T-cell (primary cell): ENCODE results near the gene HIPK2. TPM values are rescaled to one million over a fixed set of nuclear protein-coding genes. Genes with fewer than 3 reads are reported as not detected.

Experiments used
- ATAC-seq, 4 experiments: fragments of 200-7000 bp in 3 of 4; fragments of 150-1000 bp in 1 of 4; cut with Tn5 transposase; replicated peaks in 1 of 4; 1 replicate in 3 of 4; 2 replicates in 1 of 4; pipeline ENCODE4 v1.10.0; 2021; ENCODE audit warnings: moderate library complexity in 3 of 4, mild to moderate bottlenecking in 2 of 4, moderate number of reproducible peaks in 1 of 4
- CTCF ChIA-PET, 2 donors: fragments of 300-600 bp; sonication (Branson Sonifier 250); formaldehyde crosslinking; loops; one replicate each; lab custom pipeline; 2022; ENCODE audit warnings: antibody characterized with exemption in 2 of 2; lab: Charles Lee
- POLR2A ChIA-PET, 2 donors: fragments of 300-600 bp; sonication (Branson Sonifier 250); formaldehyde crosslinking; loops; one replicate each; lab custom pipeline; 2022; ENCODE audit warnings: antibody characterized with exemption in 2 of 2; lab: Charles Lee
- DNase-seq, 35 experiments: peaks; one replicate each; pipeline versions ENCODE4 v3.0.0 to v3.0.0-alpha.2; 2013 to 2023
- H3K27ac ChIP-seq: one replicate; pipeline ENCODE4 v1.5.1; 2013; ENCODE audit warnings: low read length
- H3K27me3 ChIP-seq, 2 experiments: replicated peaks in 1 of 2; 1 replicate in 1 of 2; 2 replicates in 1 of 2; pipeline versions ENCODE4 v1.6.1 to v1.7.0; 2013; ENCODE audit warnings: low read length in 1 of 2, mixed read lengths in 1 of 2; ENCODE audit not compliant: control insufficient read depth in 2 of 2, insufficient read depth in 2 of 2; ENCODE audit errors: extremely low read depth in 1 of 2
- H3K36me3 ChIP-seq, 2 donors: 1 replicate in 1 of 2; 2 replicates in 1 of 2; pipeline versions ENCODE4 v1.6.1 to v1.7.0; 2013; ENCODE audit warnings: low read length in 1 of 2; ENCODE audit not compliant: control insufficient read depth in 2 of 2, insufficient read depth in 1 of 2; ENCODE audit errors: extremely low read depth in 1 of 2
- H3K4me1 ChIP-seq, 2 experiments: 1 replicate in 1 of 2; 2 replicates in 1 of 2; pipeline versions ENCODE4 v1.6.1 to v1.7.0; 2013; ENCODE audit warnings: low read length in 2 of 2, mixed read lengths in 1 of 2; ENCODE audit not compliant: insufficient read depth in 2 of 2, control insufficient read depth in 1 of 2; ENCODE audit errors: extremely low read depth in 1 of 2
- H3K4me3 ChIP-seq, 2 donors: 1 replicate in 1 of 2; 2 replicates in 1 of 2; pipeline versions ENCODE4 v1.5.1 to v1.7.0; 2013; ENCODE audit warnings: mild to moderate bottlenecking in 2 of 2, low read length in 1 of 2, moderate library complexity in 1 of 2; ENCODE audit not compliant: control insufficient read depth in 1 of 2; ENCODE audit errors: extremely low read depth in 1 of 2
- H3K9me3 ChIP-seq: 2 replicates; pipeline ENCODE4 v1.7.0; 2013
- H3K27ac Mint-ChIP-seq, 2 donors: one replicate each; pipeline ENCODE4 v1.8.0; 2020 to 2021; ENCODE audit warnings: mild to moderate bottlenecking in 2 of 2, mixed read lengths in 2 of 2
- H3K27me3 Mint-ChIP-seq, 2 donors: one replicate each; pipeline ENCODE4 v1.8.0; 2021 to 2022; ENCODE audit warnings: mixed read lengths in 2 of 2
- H3K36me3 Mint-ChIP-seq: one replicate; pipeline ENCODE4 v1.8.0; 2021; ENCODE audit warnings: mixed read lengths
- H3K4me1 Mint-ChIP-seq, 3 donors: one replicate each; pipeline ENCODE4 v1.8.0; 2020 to 2022; ENCODE audit warnings: mixed read lengths in 3 of 3, mild to moderate bottlenecking in 1 of 3
- H3K4me3 Mint-ChIP-seq, 3 donors: one replicate each; pipeline ENCODE4 v1.8.0; 2020 to 2022; ENCODE audit warnings: mild to moderate bottlenecking in 3 of 3, mixed read lengths in 3 of 3, moderate library complexity in 3 of 3
- H3K9me3 Mint-ChIP-seq, 3 donors: one replicate each; pipeline ENCODE4 v1.8.0; 2020 to 2022; ENCODE audit warnings: mixed read lengths in 3 of 3
- WGBS: methylation state at CpG from one replicate; pipeline ENCODE4 v1.1.5; 2013; ENCODE audit warnings: missing lambda C conversion rate; ENCODE audit not compliant: insufficient coverage; 5-methylcytosine and 5-hydroxymethylcytosine counted together
- total RNA-seq, 35 experiments: library from RNA in 6 of 35; stranded (reverse) in 6 of 35; fragments of 120-200 nt in 1 of 35; gene quantifications; one replicate each; pipeline versions ENCODE4 v1.2.1 to v1.2.4 and lab custom pipeline; 2013 to 2026

Gene HIPK2
- total RNA-seq, 5 donors from 2014 or later (not counting 1 experiment from before 2014, with no cell fraction given), result 32.7 to 34.5 (median 33.5) TPM

DNA sequence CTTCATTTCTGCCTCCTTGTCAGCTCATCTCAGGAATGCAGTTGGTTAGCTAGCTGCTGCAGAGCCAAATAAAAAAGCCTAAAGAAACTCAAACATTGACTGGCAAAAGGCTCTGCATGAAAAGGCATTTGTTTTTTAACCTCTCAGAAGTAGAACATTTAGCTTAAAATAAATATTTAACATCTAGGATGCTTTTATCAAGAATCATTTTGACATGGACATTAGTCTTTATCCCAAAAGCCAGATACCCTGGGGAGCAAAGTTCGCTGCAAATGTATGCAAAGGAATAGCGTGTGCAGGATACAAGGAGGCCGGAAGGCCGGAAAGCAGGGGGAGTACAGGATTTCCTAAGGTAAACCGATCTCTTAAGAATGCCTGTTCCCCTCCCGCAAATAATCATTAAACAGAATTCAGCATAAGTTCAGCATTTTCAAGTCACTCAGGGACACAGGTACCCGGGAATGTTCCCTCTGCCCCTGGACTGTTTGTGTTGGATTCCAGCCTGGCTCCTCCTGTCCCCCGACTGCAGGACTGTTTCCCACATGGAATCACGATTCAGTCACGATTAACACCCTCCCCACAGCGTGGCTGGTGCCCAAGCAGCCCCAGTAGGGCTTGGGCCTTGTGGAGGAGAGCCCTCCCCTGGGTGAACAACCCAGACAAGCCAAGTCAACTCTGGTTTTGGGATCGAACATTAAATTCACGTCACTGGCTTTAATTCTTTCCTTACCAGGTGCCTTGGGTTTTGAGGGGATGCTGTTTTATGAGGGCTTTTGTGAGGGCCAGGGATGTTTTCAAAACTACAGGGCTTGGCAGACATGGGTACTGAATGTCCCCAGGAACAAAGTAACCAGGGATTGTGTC, 97.8 kb downstream of the HIPK2 start:
- DNase-seq, result no peak
- WGBS, result 100% methylated on average over 8 of the region's 13 CpGs
- Histone ChIP-seq H3K27me3 (no peaks in the 10 kb centered on the region), H3K9me3 (no peaks in the 10 kb centered on the region), H3K36me3 (no peaks in the 10 kb centered on the region), H3K4me3 (no peak overlapping the region), H3K27ac (no peak overlapping the region), H3K4me1 (peaks cover 13 to 31% of the 10 kb centered on the region in 2 experiments)
- POLR2A ChIA-PET, result no interaction called here
- Mint-ChIP-seq H3K4me3 (no peak overlapping the region), H3K27me3 (no peaks in the 10 kb centered on the region), H3K27ac (peak overlapping the region; percentile 11 to 74), H3K9me3 (no peaks in the 10 kb centered on the region), H3K4me1 (peaks cover 53 to 65% (median 63%) of the 10 kb centered on the region in 3 donors), H3K36me3 (peaks cover 29% of the 10 kb centered on the region)
- CTCF ChIA-PET, result no interaction called here
- ATAC-seq, result no peak

DNA sequence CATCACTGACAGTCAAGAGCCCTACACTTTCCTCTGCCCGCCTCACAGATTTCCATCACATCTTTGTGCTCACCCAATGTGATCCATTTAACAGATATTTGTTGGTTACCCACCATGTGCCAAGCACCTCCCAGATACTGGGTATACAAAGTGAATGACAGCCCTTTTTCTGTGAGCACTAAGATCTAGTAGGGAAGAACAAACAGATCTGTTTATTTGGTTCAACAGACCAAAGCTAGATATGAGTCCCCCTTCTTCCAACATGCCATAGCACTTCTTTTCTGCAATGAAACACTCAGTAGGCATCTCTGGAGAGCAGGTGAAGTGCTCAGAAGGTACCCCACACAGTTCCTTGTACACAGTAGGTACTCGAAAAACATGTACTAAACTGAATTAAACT, 101.4 kb downstream of the HIPK2 start:
- DNase-seq (no peak), ATAC-seq (no peak)
- WGBS, result no CpG with 5 or more reads among the region's 2 CpGs
- ChIA-PET CTCF (no interaction called here), POLR2A (no interaction called here)
- Mint-ChIP-seq H3K27ac (no peak overlapping the region), H3K4me1 (peaks cover 22 to 46% (median 36%) of the 10 kb centered on the region in 3 donors), H3K36me3 (peaks cover 28% of the 10 kb centered on the region), H3K27me3 (no peaks in the 10 kb centered on the region), H3K9me3 (no peaks in the 10 kb centered on the region), H3K4me3 (no peak overlapping the region)
- Histone ChIP-seq H3K36me3 (no peaks in the 10 kb centered on the region), H3K27me3 (no peaks in the 10 kb centered on the region), H3K9me3 (no peaks in the 10 kb centered on the region), H3K27ac (no peak overlapping the region), H3K4me3 (no peak overlapping the region), H3K4me1 (peaks cover 5 to 9% of the 10 kb centered on the region in 2 experiments)

DNA sequence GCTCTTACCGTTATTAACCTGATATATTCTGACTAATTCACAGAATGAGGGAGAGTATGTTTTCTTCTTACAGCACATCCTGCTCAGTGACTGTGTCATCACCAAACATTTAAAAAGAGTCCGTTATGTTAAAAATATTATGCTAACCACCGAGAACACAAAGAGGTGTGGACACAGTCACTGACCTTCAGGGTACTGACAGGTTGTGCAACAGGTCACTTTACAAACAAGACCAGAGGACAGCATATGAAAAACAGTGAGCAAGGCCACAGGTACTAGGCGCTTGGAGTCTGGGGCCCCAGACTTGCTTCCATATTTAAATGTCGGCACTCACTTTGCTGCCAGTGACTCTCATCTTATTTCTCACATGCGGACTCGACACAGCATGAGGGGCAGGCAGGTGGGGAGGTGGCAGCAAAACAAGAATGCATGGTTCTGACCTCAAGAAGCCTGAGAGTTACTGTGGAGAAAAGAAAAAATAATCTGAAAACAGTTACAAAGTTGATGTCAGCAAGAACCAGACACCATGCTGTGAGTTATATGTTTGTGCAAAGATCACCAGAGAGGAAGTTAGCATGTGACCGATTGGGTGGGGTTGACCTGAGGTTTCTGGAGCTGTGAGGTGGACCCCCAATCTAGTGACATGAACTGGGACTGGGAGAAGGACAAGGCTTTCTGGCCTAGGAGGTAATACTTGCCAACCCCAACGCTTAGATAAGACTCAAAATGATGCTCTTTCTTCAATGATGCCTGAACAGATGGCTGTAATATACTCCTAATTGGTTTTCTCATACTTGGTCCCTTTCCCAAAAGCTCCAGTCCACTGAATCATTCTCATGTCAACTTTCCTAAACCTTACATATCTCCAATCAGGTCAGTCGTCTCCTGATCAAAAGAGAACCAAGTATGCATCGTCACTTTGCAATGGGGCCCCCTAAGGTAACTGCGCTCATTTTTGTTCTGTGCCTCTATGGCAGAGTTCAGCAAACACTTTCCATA, 102.4 kb downstream of the HIPK2 start:
- Mint-ChIP-seq H3K27me3 (no peaks in the 10 kb centered on the region), H3K36me3 (peaks cover 28% of the 10 kb centered on the region), H3K27ac (no peak overlapping the region), H3K9me3 (no peaks in the 10 kb centered on the region), H3K4me3 (no peak overlapping the region), H3K4me1 (peaks cover 12 to 37% (median 28%) of the 10 kb centered on the region in 3 donors)
- no peak overlapping the region for H3K27ac ChIP-seq
- 83% methylated on average over 5 of the region's 12 CpGs for WGBS
- DNase-seq, result no peak
- no peak overlapping the region for H3K4me3 ChIP-seq
- POLR2A ChIA-PET, result interaction anchor here in 1 of 2 donors (0.6 kb wide), 1 partner anchor 74 kb away, joined by 7 read pairs; no protein-coding TSS in a partner anchor
- CTCF ChIA-PET, result no interaction called here
- H3K27me3 ChIP-seq, result no peaks in the 10 kb centered on the region
- H3K4me1 ChIP-seq, result no peaks in the 10 kb centered on the region
- ATAC-seq, result no peak
- peaks cover 0 to 4% of the 10 kb centered on the region in 2 donors for H3K36me3 ChIP-seq
- H3K9me3 ChIP-seq, result no peaks in the 10 kb centered on the region

GRCh38 chr7:139674752-139675126, 103.1 kb downstream of the HIPK2 start:
- Histone ChIP-seq H3K4me1 (no peaks in the 10 kb centered on the region), H3K36me3 (peaks cover 0 to 4% of the 10 kb centered on the region in 2 donors), H3K4me3 (no peak overlapping the region), H3K9me3 (no peaks in the 10 kb centered on the region), H3K27me3 (no peaks in the 10 kb centered on the region), H3K27ac (no peak overlapping the region)
- DNase-seq, result no peak
- Mint-ChIP-seq H3K4me1 (peaks cover 14 to 40% (median 23%) of the 10 kb centered on the region in 3 donors), H3K4me3 (no peak overlapping the region), H3K9me3 (no peaks in the 10 kb centered on the region), H3K27me3 (no peaks in the 10 kb centered on the region), H3K36me3 (peaks cover 28% of the 10 kb centered on the region), H3K27ac (no peak overlapping the region)
- ATAC-seq, result no peak
- ChIA-PET CTCF (no interaction called here), POLR2A (no interaction called here)
- 83% methylated on average over 6 of the region's 8 CpGs for WGBS

DNA sequence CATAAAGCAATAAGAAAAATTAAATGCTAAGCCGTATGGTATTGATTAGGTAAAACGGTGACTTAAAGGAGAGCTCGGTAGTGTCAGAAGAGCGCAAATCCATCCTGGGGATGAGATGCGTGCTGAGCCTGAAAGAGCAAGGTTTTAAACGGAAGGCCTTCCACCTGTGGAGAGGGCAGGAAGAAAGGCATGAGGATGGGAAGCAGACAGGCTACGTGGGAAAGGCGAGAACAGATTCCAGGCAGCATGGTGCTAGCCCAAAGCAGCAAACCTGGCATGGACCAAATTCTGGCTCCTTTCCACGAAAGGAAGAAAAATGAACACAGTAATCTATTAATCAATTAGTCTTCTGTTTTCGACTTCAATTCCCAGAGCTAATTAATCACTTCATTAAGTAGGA, 103.5 kb downstream of the HIPK2 start:
- Histone ChIP-seq H3K27ac (no peak overlapping the region), H3K4me1 (no peaks in the 10 kb centered on the region), H3K36me3 (peaks cover 0 to 4% of the 10 kb centered on the region in 2 donors), H3K27me3 (no peaks in the 10 kb centered on the region), H3K4me3 (no peak overlapping the region), H3K9me3 (no peaks in the 10 kb centered on the region)
- DNase-seq, result no peak
- no peaks in the 10 kb centered on the region for H3K27me3 Mint-ChIP-seq
- no peak overlapping the region for H3K4me3 Mint-ChIP-seq
- WGBS, result 90% methylated on average over 6 of the region's 10 CpGs
- peaks cover 13 to 43% (median 22%) of the 10 kb centered on the region in 3 donors for H3K4me1 Mint-ChIP-seq
- ChIA-PET POLR2A (no interaction called here), CTCF (no interaction called here)
- peaks cover 26% of the 10 kb centered on the region for H3K36me3 Mint-ChIP-seq
- no peaks in the 10 kb centered on the region for H3K9me3 Mint-ChIP-seq
- H3K27ac Mint-ChIP-seq, result no peak overlapping the region
- ATAC-seq, result no peak

DNA sequence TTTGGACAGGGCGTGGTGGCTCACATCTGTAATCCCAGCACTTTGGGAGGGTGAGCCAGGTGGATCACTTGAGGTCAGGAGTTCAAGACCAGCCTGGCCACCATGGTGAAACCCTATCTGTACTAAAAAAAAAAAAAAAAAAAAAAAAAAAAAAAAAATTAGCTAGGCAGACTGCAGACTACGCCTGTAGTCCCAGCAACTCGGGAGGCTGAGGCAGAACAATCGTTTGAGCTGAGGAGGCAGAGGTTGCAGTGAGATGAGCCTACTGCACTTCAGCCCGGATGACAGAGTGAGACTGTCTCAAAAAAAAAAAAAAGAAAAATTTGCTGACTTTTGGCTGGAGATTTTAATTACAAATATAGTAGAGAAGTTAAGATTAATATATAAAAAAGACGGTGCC, 104.0 kb downstream of the HIPK2 start:
- 80% methylated on average over 1 of the region's 6 CpGs for WGBS
- Mint-ChIP-seq H3K36me3 (peaks cover 23% of the 10 kb centered on the region), H3K4me1 (peaks cover 17 to 48% (median 25%) of the 10 kb centered on the region in 3 donors), H3K27ac (no peak overlapping the region), H3K9me3 (no peaks in the 10 kb centered on the region), H3K4me3 (no peak overlapping the region), H3K27me3 (no peaks in the 10 kb centered on the region)
- H3K9me3 ChIP-seq, result no peaks in the 10 kb centered on the region
- no peaks in the 10 kb centered on the region for H3K27me3 ChIP-seq
- H3K27ac ChIP-seq, result no peak overlapping the region
- ATAC-seq (no peak), DNase-seq (no peak)
- peaks cover 0 to 5% of the 10 kb centered on the region in 2 experiments for H3K4me1 ChIP-seq
- CTCF ChIA-PET, result no interaction called here
- H3K36me3 ChIP-seq, result peaks cover 0 to 4% of the 10 kb centered on the region in 2 donors
- POLR2A ChIA-PET, result no interaction called here
- H3K4me3 ChIP-seq, result no peak overlapping the region
